HEK293T (cell line): Measurements from ENCODE around the gene CCDC141.

ENCODE experiments used
- CTCF ChIA-PET: fragments of 350-600 bp; formaldehyde crosslinking; extraction: SDS; loops from one replicate; lab custom pipeline; 2021; ENCODE audit warnings: antibody characterized with exemption, inconsistent platforms; lab: Yijun Ruan, JAX
- POLR2A ChIA-PET: fragments of 350-600 bp; formaldehyde crosslinking; extraction: SDS; loops from one replicate; lab custom pipeline; 2020; ENCODE audit warnings: antibody characterized with exemption, inconsistent platforms; lab: Yijun Ruan, JAX
- DNase-seq: peaks from one replicate; pipeline ENCODE4 v3.0.0; 2012; ENCODE audit warnings: mixed read lengths; ENCODE audit errors: extremely low spot score
- ARNT ChIP-seq: fragments of 450-650 bp; IDR thresholded peaks from 2 replicates; pipeline ENCODE4 v1.6.1; 2017; ENCODE audit warnings: mild to moderate bottlenecking
- BHLHE40 ChIP-seq: fragments of 450-650 bp; IDR thresholded peaks from 2 replicates; pipeline ENCODE4 v1.6.1; 2016; ENCODE audit warnings: mild to moderate bottlenecking, moderate library complexity, borderline replicate concordance
- CTBP1 ChIP-seq: fragments of 450-650 bp; IDR thresholded peaks from 2 replicates; pipeline ENCODE4 v1.6.1; 2016; ENCODE audit warnings: borderline replicate concordance
- ELF4 ChIP-seq: fragments of 450-650 bp; IDR thresholded peaks from 2 replicates; pipeline ENCODE4 v1.6.1; 2017; ENCODE audit warnings: antibody characterized with exemption
- FOXA1 ChIP-seq: fragments of 450-650 bp; IDR thresholded peaks from 2 replicates; pipeline ENCODE4 v1.6.1; 2016; ENCODE audit warnings: mild to moderate bottlenecking
- FOXK2 ChIP-seq: fragments of 450-650 bp; IDR thresholded peaks from 2 replicates; pipeline ENCODE4 v1.6.1; 2016; ENCODE audit warnings: mild to moderate bottlenecking
- FOXM1 ChIP-seq: fragments of 450-650 bp; IDR thresholded peaks from 2 replicates; pipeline ENCODE4 v1.6.1; 2017; ENCODE audit warnings: mild to moderate bottlenecking, borderline replicate concordance
- HDGF ChIP-seq: fragments of 450-650 bp; IDR thresholded peaks from 2 replicates; pipeline ENCODE4 v1.6.1; 2017; ENCODE audit warnings: antibody characterized with exemption, borderline replicate concordance
- L3MBTL2 ChIP-seq: fragments of 450-650 bp; conservative IDR thresholded peaks from 2 replicates; pipeline ENCODE4 v1.6.1; 2016; ENCODE audit warnings: mild to moderate bottlenecking
- LEF1 ChIP-seq: fragments of 450-650 bp; IDR thresholded peaks from 2 replicates; pipeline ENCODE4 v1.6.1; 2017; ENCODE audit warnings: mild to moderate bottlenecking, borderline replicate concordance
- NFRKB ChIP-seq: fragments of 450-650 bp; IDR thresholded peaks from 2 replicates; pipeline ENCODE4 v1.6.1; 2016; ENCODE audit warnings: mild to moderate bottlenecking, moderate library complexity
- SP1 ChIP-seq: fragments of 450-650 bp; IDR thresholded peaks from 2 replicates; pipeline ENCODE4 v1.6.1; 2017
- SUZ12 ChIP-seq: fragments of 450-650 bp; IDR thresholded peaks from 2 replicates; pipeline ENCODE4 v1.6.1; 2016; ENCODE audit warnings: mild to moderate bottlenecking
- TARDBP ChIP-seq: fragments of 450-650 bp; IDR thresholded peaks from 2 replicates; pipeline ENCODE4 v1.6.1; 2016
- ZNF384 ChIP-seq: fragments of 450-650 bp; IDR thresholded peaks from 2 replicates; pipeline ENCODE4 v1.6.1; 2016
- TF ChIP-seq, protein P1 (sequence below): fragments of 450-650 bp; IDR thresholded peaks from 2 replicates; pipeline ENCODE4 v1.6.1; 2016

CCDC141 gene

DNA sequence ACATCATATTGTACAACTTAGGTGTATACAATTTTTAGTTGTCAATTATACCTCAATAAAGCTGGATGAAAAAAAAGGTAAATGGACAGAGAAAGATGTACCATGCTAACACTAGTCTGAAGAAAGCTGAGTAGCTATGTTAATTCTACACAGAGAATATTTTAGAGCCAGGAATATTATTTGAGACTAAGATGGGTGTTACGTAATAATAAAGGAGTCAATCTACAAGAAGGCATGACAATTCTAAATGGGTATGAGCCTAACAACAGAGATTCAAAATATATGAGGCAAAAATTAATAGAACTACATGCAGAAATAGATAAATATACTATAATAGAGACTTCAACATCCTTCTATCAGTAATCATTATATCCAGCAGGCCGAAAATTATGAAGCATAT, 69.1 kb downstream of the CCDC141 start:
- ChIA-PET POLR2A (no interaction called here), CTCF (no interaction called here)
- no peak for DNase-seq
- TF ChIP-seq FOXK2 (no peak), ZNF384 (no peak), TARDBP (no peak), HDGF (no peak), ARNT (no peak)

DNA sequence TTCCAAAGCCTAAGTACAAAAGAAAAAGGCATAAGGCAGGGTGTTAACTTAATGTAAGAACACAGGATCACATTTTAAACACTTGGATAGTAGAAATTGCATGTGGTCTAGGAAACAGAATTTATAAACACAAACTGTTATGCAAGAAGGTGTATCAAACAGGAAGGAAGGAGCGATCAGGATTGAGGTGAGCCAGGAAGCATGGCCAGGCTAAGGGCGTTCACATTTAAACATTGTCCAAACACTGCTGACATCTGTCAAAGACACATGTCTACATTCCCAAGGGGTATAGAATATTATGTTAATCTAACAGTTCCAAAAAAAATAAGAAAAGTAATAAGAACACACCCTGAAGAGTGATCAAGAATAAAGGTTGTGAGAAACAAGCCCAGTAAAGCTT, 71.3 kb downstream of the CCDC141 start:
- TF ChIP-seq NFRKB = no peak
- TF ChIP-seq LEF1 = no peak
- no peak for TF ChIP-seq BHLHE40
- TF ChIP-seq HDGF = no peak
- ChIA-PET CTCF (no interaction called here), POLR2A (no interaction called here)
- no peak for DNase-seq

DNA sequence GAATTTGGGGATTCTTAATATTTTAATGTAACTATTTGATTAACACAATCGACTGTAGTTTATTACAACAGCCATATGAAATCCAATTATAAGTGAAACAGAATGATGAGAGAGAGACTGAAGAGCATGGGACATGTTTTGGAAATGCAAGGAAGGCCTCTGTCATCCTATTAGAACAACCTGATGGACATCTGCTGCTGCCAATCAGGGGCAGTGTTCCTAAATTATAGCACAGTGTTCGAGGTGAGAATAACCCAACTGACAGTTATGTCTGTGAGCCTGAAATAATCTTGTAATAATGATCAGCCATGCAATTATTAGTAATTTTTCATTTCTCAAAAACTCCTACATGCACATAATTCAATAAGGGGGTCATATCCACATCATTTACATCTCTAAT, 73.6 kb downstream of the CCDC141 start:
- TF ChIP-seq HDGF = no peak
- TF ChIP-seq, protein P1, sequence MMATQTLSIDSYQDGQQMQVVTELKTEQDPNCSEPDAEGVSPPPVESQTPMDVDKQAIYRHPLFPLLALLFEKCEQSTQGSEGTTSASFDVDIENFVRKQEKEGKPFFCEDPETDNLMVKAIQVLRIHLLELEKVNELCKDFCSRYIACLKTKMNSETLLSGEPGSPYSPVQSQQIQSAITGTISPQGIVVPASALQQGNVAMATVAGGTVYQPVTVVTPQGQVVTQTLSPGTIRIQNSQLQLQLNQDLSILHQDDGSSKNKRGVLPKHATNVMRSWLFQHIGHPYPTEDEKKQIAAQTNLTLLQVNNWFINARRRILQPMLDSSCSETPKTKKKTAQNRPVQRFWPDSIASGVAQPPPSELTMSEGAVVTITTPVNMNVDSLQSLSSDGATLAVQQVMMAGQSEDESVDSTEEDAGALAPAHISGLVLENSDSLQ = peak; percentile 39
- CTCF ChIA-PET = interaction anchor here (0.7 kb wide), 1 partner anchor 17 kb away, joined by 3 read pairs; no protein-coding TSS in a partner anchor
- DNase-seq = no peak
- POLR2A ChIA-PET = no interaction called here

DNA sequence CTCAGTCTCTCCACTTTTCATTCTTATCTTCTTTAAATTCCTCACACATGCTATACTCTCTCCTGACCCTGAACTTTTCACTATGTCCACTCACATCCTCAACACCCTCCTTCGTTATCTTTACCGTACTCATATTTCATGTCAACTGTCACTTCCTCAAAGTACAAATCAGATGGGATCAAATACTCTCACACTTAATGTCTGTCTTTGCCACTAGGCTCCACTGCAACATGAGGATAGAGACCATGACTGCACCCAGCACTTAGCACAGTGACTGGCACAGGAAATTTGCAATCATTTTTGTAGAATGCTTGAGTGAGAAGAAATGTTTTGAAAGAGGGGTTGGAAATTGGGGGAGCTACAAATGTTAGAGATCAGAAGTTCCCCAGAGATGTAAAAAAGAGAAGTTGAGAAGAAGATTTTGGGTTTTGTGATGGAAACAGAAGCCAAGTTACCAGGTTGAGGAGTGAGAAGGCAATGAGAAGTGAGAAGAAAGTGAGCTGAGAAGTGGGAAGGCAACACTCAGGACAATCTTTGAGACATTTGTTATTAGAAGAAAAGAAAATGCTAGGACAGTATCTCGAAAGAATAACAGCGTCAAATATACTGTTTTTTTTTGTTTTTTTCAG, 87.0 kb downstream of the CCDC141 start:
- DNase-seq = no peak
- CTCF ChIA-PET = no interaction called here
- no peak for TF ChIP-seq L3MBTL2
- POLR2A ChIA-PET = no interaction called here

DNA sequence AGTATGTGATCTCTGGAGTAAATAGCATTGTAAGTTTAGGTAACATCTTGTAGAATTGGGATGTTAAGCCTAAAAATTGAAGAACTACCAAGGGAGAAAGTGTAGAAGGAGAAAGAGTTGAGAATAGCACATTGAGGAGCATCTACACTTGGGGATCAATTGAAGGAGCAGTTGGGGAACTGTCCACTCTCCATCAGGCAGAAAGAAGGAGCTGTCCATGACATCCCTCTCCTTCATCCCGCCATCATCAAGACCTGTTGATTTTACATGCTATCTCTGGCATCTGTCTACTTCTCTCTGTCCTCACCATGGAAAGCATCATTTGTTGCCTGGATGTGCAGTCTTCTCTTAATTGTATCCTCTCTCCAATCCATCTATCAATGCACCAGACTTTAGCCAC, 87.8 kb downstream of the CCDC141 start:
- ChIA-PET CTCF (no interaction called here), POLR2A (no interaction called here)
- no peak for TF ChIP-seq FOXA1
- no peak for TF ChIP-seq SP1
- no peak for TF ChIP-seq FOXK2
- TF ChIP-seq LEF1 = no peak
- TF ChIP-seq TARDBP = no peak
- TF ChIP-seq FOXM1 = no peak
- TF ChIP-seq CTBP1 = no peak
- TF ChIP-seq ZNF384 = no peak
- TF ChIP-seq HDGF = no peak
- TF ChIP-seq BHLHE40 = no peak
- no peak for TF ChIP-seq L3MBTL2
- no peak for TF ChIP-seq ELF4
- TF ChIP-seq SUZ12 = no peak
- TF ChIP-seq ARNT = no peak
- TF ChIP-seq, protein P1 = no peak
- no peak for TF ChIP-seq NFRKB
- no peak for DNase-seq

DNA sequence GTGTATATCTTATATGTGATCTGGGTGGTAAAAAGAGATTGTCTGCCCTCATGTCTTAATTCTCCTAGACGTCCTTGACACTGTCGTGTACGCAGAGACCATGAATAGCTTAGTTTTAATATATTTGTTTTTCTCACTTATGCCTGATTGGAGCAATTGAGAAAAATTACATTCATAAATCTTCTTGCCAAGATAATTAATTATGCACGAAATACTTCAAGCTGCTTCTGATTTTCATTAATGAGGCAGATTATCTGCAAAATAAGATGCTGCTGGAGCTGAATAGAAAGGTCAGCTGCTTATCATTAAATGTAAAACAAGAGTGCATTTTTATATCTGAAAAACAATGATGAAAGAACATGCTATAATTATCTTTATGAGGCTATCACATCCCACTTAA, 95.9 kb downstream of the CCDC141 start:
- ChIA-PET CTCF (no interaction called here), POLR2A (no interaction called here)
- no peak for DNase-seq
- no peak for TF ChIP-seq ARNT

DNA sequence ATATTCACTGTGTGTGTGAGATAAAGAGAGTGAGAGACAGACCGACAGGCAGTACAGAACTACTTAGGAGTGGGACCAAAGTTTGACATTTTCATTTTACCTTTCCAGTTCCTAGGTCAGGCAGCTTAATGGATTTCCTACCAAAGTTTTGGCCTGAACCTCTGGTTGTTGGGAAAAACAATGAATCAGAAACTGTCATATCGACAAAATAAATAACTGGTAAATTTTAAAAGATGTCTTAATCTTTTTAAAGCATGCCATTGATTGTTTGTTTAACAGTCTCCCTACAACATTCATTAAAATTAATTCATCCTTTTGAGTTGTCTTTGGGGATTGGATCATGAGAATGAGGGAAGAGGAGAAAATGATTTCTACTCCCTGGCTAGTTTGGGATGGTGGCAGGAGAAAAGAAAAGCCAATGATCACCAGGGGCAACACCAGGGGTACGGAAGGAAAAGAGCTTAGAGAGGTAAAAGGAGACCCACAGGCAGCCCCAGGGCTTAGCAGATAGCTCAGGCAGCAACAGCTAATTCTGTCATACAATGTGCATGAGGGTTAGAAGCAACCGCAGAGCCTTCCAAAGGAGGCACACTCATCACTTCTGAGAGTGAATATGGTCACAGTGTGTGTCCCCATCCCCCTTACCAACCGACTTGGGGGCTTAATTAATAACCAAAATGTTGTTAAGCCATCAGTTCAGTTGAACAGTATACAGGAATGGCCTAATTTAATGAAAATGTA, 98.5 kb downstream of the CCDC141 start:
- no peak for DNase-seq
- TF ChIP-seq CTBP1 (no peak), FOXK2 (no peak), NFRKB (no peak), LEF1 (no peak), SP1 (no peak), HDGF (no peak), FOXM1 (no peak), BHLHE40 (no peak), L3MBTL2 (no peak), SUZ12 (no peak), TARDBP (no peak), ARNT (no peak), FOXA1 (no peak), ZNF384 (no peak), ELF4 (no peak)
- TF ChIP-seq, protein P1 = no peak
- ChIA-PET CTCF (no interaction called here), POLR2A (no interaction called here)
